Measurements from ENCODE around the gene CEP44. TPM values are rescaled to one million over a fixed set of nuclear protein-coding genes. Genes with fewer than 3 reads are reported as not detected.

CEP44 gene
- total RNA-seq, 1 donor from 2014 or later, result 19.6 TPM

DNA sequence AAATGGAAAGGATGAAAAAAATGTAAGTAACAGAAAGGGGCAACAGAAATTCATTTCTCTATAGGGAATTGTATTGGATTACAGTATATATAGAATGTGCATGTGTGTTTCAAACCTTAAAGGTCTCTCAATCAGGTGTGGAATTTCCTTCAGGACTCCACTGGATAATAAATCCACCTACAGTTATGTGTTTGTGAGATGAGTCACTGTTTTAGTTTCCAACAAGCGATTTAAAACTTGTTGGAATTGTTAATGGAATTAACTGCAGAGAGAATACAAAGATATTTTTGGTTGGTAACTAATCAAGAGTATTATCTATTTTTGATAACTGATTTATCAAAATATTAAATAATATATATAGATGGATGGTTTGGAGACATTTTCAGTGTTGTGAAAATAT lies 32.8 kb downstream of the CEP44 start:
- intact Hi-C loops (cut with micrococcal nuclease), result no loop called here
- Mint-ChIP-seq H3K4me3 (ENCODE audit: low read depth) (no peak overlapping the region), H3K4me1 (ENCODE audit: low read depth) (peaks cover 3% of the 10 kb centered on the region), H3K27ac (no peak overlapping the region), H3K9me3 (no peaks in the 10 kb centered on the region), H3K27me3 (ENCODE audit: low read depth) (no peaks in the 10 kb centered on the region), H3K36me3 (ENCODE audit: low read depth) (peaks cover 14% of the 10 kb centered on the region)
- DNase-seq (ENCODE audit: low spot score), result no peak

DNA sequence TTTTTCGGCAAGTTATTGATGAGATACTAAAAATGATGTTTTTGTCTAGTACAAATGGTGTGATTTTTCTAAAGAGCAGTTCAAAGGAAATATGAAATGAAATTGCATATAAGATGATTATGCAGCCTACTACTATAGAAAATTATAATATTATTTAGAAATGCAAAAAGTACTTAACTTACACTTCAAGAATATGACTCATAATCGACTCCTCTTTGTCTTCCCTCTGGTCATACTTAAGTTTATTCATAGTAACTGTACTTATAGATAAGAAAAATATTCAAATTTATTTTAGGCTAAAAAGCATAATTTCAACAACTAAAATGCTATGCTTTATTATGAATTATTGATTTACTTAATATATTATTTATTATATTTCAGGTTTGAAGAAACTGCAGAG lies 33.2 kb downstream of the CEP44 start:
- intact Hi-C loops (cut with micrococcal nuclease), result no loop called here
- no peak overlapping the region for H3K27ac Mint-ChIP-seq
- H3K36me3 Mint-ChIP-seq (ENCODE audit: low read depth), result peaks cover 14% of the 10 kb centered on the region
- peaks cover 3% of the 10 kb centered on the region for H3K4me1 Mint-ChIP-seq (ENCODE audit: low read depth)
- no peaks in the 10 kb centered on the region for H3K9me3 Mint-ChIP-seq
- DNase-seq (ENCODE audit: low spot score), result no peak
- no peak overlapping the region for H3K4me3 Mint-ChIP-seq (ENCODE audit: low read depth)
- H3K27me3 Mint-ChIP-seq (ENCODE audit: low read depth), result no peaks in the 10 kb centered on the region

DNA sequence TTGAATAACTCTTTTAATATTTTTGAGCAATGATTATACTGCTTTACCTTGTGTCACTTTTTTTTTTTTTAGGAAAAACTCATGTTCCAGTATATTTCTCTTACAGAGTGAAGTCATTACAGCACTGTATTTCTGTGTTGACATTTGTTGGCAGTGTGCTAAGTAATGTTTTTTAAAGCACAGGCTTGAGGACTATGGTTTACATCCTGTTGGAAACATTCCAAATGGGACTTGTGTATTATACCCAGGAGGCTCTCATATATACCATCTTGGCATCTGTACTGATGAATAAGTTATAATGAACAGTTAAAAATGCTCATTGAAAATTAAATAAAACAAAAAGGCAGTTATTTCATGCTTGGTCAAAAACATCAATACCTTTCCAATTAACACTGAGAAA lies 33.8 kb downstream of the CEP44 start:
- intact Hi-C loops (cut with micrococcal nuclease), result no loop called here
- Mint-ChIP-seq H3K4me1 (ENCODE audit: low read depth) (peaks cover 3% of the 10 kb centered on the region), H3K9me3 (no peaks in the 10 kb centered on the region), H3K4me3 (ENCODE audit: low read depth) (no peak overlapping the region), H3K36me3 (ENCODE audit: low read depth) (peaks cover 13% of the 10 kb centered on the region), H3K27me3 (ENCODE audit: low read depth) (no peaks in the 10 kb centered on the region), H3K27ac (no peak overlapping the region)
- DNase-seq (ENCODE audit: low spot score), result no peak

DNA sequence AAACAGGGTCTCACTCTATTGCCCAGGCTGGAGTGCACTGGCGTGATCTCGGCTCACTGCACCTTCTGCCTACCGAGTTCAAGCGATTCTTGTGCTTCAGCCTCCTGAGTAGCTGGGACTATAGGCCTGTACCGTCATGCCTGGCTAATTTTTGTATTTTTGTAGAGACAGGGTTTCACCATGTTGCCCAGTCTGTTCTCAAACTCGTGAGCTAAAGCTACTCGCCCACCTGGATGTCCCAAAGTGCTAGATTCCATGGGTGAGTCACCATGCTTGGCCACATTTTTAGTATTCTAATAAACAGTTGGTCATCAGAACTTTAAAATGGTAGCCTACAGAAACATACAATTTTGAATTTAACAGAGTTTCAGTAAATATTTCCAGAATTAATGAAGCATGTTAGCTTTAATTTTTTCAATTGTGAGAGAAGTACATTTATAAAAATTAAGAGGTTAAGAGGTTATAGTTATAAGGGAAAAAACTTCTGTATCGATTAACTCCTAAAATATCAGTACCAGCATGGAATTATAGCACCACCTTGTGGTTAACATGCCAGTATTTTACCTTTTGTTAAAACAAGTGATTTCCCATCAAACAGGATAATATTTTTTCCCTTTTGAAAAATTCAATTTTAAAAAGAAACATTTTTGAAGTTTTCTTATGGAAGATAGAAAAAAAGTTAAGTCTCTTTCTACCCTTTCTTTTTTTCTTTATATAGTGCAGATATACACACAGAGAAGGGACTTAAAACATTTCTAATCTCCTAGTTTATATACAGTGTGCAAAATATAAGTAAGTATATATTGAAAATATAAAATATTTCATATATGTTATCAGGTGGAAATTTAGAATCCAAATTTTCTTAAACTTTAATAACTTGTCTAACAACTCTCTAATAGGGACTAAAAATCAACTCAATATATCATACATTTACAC lies 35.4 kb downstream of the CEP44 start:
- no peak overlapping the region for H3K27ac Mint-ChIP-seq
- no peaks in the 10 kb centered on the region for H3K27me3 Mint-ChIP-seq (ENCODE audit: low read depth)
- H3K36me3 Mint-ChIP-seq (ENCODE audit: low read depth), result peaks cover 4% of the 10 kb centered on the region
- no peaks in the 10 kb centered on the region for H3K4me1 Mint-ChIP-seq (ENCODE audit: low read depth)
- no peaks in the 10 kb centered on the region for H3K9me3 Mint-ChIP-seq
- no peak for DNase-seq (ENCODE audit: low spot score)
- intact Hi-C loops (cut with micrococcal nuclease), result loop anchor here (1.0 to 2.0 kb wide), 2 partner anchors 36 to 97 kb away; partner anchors contain the start of genes CEP44 and FBXO8
- no peak overlapping the region for H3K4me3 Mint-ChIP-seq (ENCODE audit: low read depth)

DNA sequence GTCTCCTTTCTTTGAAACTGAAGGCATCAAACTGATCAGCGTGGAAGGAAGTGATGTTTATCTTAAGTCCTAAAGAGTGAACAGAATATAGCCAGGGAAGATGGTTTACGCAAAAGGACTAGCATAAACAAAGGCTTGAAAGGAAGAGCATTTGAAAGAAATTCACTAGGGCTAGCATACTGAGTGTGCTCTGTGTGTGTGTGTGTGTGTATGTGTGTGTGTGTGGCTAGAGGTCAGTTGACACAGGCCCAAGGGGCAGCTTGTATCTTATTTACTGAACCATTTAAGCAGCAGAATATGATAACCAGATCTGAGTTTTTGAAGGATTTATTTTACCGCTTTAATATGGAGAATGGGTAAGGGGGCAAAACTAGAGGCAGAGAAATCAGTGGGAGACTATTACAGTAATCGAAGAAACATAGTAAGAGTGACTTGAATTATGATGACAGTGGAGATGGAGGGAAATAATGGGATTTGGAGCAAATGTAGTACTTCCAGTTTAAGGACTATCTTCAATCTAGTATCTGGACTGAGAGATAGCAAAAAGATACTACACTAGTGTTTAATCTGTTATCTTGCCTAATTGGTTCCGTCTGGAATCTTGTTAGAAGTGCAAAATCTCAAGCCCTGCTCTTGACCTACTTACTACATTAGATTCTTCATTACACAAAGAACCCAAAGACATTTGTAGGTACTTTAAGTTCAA lies 36.9 kb downstream of the CEP44 start:
- intact Hi-C loops (cut with micrococcal nuclease), result no loop called here

GRCh38 chr4:174324236-174324635 lies 40.5 kb downstream of the CEP44 start:
- intact Hi-C loops (cut with micrococcal nuclease), result no loop called here
- DNase-seq (ENCODE audit: low spot score), result no peak
- H3K4me3 Mint-ChIP-seq (ENCODE audit: low read depth), result no peak overlapping the region

More for the DNA sequence above, 36.9 kb downstream of the CEP44 start:
- DNase-seq (ENCODE audit: low spot score), result no peak
- H3K27ac Mint-ChIP-seq, result no peak overlapping the region
- no peaks in the 10 kb centered on the region for H3K27me3 Mint-ChIP-seq (ENCODE audit: low read depth)
- no peak overlapping the region for H3K4me3 Mint-ChIP-seq (ENCODE audit: low read depth)
- H3K9me3 Mint-ChIP-seq, result no peaks in the 10 kb centered on the region
- peaks cover 4% of the 10 kb centered on the region for H3K36me3 Mint-ChIP-seq (ENCODE audit: low read depth)
- H3K4me1 Mint-ChIP-seq (ENCODE audit: low read depth), result no peaks in the 10 kb centered on the region

DNA sequence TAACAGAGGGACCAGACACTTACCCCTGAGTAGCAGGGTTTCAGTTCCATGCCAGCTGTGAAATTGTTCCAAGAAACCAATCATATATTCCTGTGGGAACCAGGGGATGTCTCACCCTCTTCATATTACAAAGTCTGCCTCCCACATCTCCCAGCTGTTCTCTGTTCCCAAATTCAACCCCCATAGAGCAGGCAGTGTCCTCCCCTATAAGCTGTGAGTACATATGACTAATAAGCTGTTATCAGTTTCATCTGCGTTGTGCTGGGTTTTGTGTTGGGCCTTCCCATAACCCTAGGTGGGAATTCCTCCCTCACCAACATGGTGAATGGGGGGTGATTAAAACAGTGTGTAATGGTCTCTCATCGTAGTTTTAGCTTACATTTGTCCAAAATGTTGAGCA lies 41.0 kb downstream of the CEP44 start:
- Mint-ChIP-seq H3K27me3 (ENCODE audit: low read depth) (no peaks in the 10 kb centered on the region), H3K4me1 (ENCODE audit: low read depth) (no peaks in the 10 kb centered on the region), H3K4me3 (ENCODE audit: low read depth) (no peak overlapping the region), H3K9me3 (no peaks in the 10 kb centered on the region), H3K36me3 (ENCODE audit: low read depth) (no peaks in the 10 kb centered on the region), H3K27ac (no peak overlapping the region)
- intact Hi-C loops (cut with micrococcal nuclease), result no loop called here
- DNase-seq (ENCODE audit: low spot score), result no peak

More at GRCh38 chr4:174324236-174324635, 40.5 kb downstream of the CEP44 start:
- H3K4me1 Mint-ChIP-seq (ENCODE audit: low read depth), result no peaks in the 10 kb centered on the region
- no peaks in the 10 kb centered on the region for H3K9me3 Mint-ChIP-seq
- no peak overlapping the region for H3K27ac Mint-ChIP-seq
- no peaks in the 10 kb centered on the region for H3K36me3 Mint-ChIP-seq (ENCODE audit: low read depth)
- H3K27me3 Mint-ChIP-seq (ENCODE audit: low read depth), result no peaks in the 10 kb centered on the region

GRCh38 chr4:174332741-174333493 lies 49.2 kb downstream of the CEP44 start:
- Mint-ChIP-seq H3K4me3 (ENCODE audit: low read depth) (no peak overlapping the region), H3K9me3 (no peaks in the 10 kb centered on the region)
- intact Hi-C loops (cut with micrococcal nuclease), result no loop called here

GRCh38 chr4:174334628-174335027 lies 50.9 kb downstream of the CEP44 start:
- H3K27ac Mint-ChIP-seq, result no peak overlapping the region
- H3K9me3 Mint-ChIP-seq, result no peaks in the 10 kb centered on the region
- no peaks in the 10 kb centered on the region for H3K27me3 Mint-ChIP-seq (ENCODE audit: low read depth)
- intact Hi-C loops (cut with micrococcal nuclease), result no loop called here
- H3K4me1 Mint-ChIP-seq (ENCODE audit: low read depth), result no peaks in the 10 kb centered on the region
- no peak for DNase-seq (ENCODE audit: low spot score)
- H3K36me3 Mint-ChIP-seq (ENCODE audit: low read depth), result no peaks in the 10 kb centered on the region
- no peak overlapping the region for H3K4me3 Mint-ChIP-seq (ENCODE audit: low read depth)

More at GRCh38 chr4:174332741-174333493, 49.2 kb downstream of the CEP44 start:
- DNase-seq (ENCODE audit: low spot score), result no peak
- Mint-ChIP-seq H3K27me3 (ENCODE audit: low read depth) (no peaks in the 10 kb centered on the region), H3K36me3 (ENCODE audit: low read depth) (no peaks in the 10 kb centered on the region), H3K4me1 (ENCODE audit: low read depth) (no peaks in the 10 kb centered on the region), H3K27ac (no peak overlapping the region)

DNA sequence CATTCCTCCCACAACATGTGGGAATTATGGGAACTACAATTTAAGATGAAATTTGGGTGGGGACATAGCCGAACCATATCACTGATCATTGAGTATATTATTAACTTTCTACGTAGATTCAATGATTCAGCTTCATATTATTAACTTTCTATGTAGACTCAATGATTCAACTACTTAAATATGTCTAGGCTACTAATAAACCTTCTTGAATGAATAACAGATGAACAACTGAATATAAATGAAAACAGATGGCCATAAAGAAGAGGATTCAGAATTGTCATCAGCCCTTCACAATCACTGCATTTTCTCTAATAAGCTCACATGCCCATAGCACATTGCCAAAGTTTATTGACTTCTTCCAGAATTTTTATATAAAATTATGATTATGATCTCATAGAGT lies 57.0 kb downstream of the CEP44 start:
- intact Hi-C loops (cut with micrococcal nuclease), result no loop called here
- H3K27me3 Mint-ChIP-seq (ENCODE audit: low read depth), result peaks cover 9% of the 10 kb centered on the region

GRCh38 chr4:174349156-174349555 lies 65.4 kb downstream of the CEP44 start:
- Mint-ChIP-seq H3K36me3 (ENCODE audit: low read depth) (no peaks in the 10 kb centered on the region), H3K9me3 (no peaks in the 10 kb centered on the region), H3K27me3 (ENCODE audit: low read depth) (peaks cover 42% of the 10 kb centered on the region), H3K4me3 (ENCODE audit: low read depth) (no peak overlapping the region), H3K4me1 (ENCODE audit: low read depth) (no peaks in the 10 kb centered on the region), H3K27ac (no peak overlapping the region)
- intact Hi-C loops (cut with micrococcal nuclease), result no loop called here
- DNase-seq (ENCODE audit: low spot score), result no peak

More for the DNA sequence above, 57.0 kb downstream of the CEP44 start:
- Mint-ChIP-seq H3K4me3 (ENCODE audit: low read depth) (no peak overlapping the region), H3K27ac (no peak overlapping the region), H3K9me3 (no peaks in the 10 kb centered on the region), H3K36me3 (ENCODE audit: low read depth) (no peaks in the 10 kb centered on the region), H3K4me1 (ENCODE audit: low read depth) (no peaks in the 10 kb centered on the region)
- no peak for DNase-seq (ENCODE audit: low spot score)

DNA sequence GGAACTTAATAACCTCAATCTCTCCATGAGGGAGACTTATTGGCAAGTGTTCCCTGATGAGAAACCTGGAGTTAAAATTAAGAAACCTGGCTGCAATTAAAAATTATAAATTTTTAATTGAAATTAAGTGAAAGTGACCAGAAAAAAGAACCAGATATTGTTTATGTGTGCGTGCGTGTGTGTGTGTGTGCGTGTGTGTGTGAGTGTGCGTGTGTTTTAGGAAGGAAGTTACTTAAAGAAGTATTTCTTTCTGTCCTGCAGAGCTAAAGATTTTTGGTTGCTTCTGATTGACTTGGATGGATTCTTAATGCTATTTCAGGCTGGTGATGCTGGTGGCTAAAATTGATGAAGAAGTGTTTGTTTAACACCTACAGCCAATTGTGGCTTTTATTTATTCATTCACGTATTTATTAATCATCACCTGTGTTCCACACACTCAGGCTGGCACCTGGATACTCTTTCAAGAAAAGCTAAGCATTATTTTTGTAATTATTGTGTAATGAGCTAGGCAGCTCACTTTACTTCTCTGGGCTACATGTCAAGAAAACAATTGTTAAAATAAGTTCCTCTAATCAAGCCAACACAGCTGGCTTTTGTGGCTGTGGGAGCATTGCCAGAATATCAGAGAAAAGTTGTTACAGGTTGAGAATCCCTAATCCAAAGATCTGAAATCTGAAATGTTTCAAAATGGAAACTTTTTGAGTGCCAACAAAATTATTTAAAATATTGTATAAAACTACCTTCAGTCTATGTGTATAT lies 68.5 kb downstream of the CEP44 start:
- Mint-ChIP-seq H3K27ac (no peak overlapping the region), H3K9me3 (no peaks in the 10 kb centered on the region), H3K27me3 (ENCODE audit: low read depth) (peaks cover 37% of the 10 kb centered on the region), H3K4me1 (ENCODE audit: low read depth) (peaks cover under 1% of the 10 kb centered on the region), H3K36me3 (ENCODE audit: low read depth) (no peaks in the 10 kb centered on the region), H3K4me3 (ENCODE audit: low read depth) (no peak overlapping the region)
- intact Hi-C loops (cut with micrococcal nuclease), result no loop called here
- no peak for DNase-seq (ENCODE audit: low spot score)

Data from activated T-helper 2 cell treated with anti-CD3 and anti-CD28 coated beads, Interferon-gamma antibody, Interleukin-2, Interleukin-4, amounts not matched to agents 10 μg/mL and 5 μg/mL and 100 μg/mL, durations not matched to agents 14 hours and 24 hours and 36 hours (primary cell).